ENCODE data around the gene PHLDB2. TPM values are rescaled to one million over a fixed set of nuclear protein-coding genes. Genes with fewer than 3 reads are reported as not detected.

Gene PHLDB2
- total RNA-seq, 1 experiment from 2014 or later, result 13.2 TPM

DNA sequence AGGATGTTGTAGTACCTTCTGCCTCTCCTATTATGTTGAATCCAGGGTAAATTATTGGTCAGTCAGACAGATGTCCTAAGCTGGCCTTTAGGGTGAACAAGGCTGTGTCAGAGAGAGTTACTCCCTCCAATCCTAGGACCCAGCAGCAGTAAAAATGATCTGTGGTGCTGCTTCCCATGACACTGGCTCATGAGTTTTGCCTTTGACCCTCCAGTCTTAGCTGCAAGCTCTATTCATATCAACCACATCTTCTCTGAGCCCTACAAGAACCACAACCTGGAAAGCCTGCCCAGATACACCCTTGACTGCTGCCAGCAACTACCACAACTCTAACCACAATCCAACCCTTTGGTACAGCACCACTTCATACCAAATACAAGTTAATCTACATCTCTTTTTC, 27.2 kb upstream of the PHLDB2 start:
- Histone ChIP-seq H3K14ac (ENCODE audit: insufficient read depth, low read length) (no peak overlapping the region), H3K27me3 (ENCODE audit: insufficient read depth, low read length) (peaks cover 9% of the 10 kb centered on the region; the same call in 1 of the 2 replicates), H3T11ph (ENCODE audit: low read length) (no peak overlapping the region), H2BK120ac (ENCODE audit: low read depth, low read length, poor library complexity, severe bottlenecking) (no peak overlapping the region), H2AK5ac (ENCODE audit: insufficient read length, low read length) (no peak overlapping the region), H3K79me2 (ENCODE audit: insufficient read depth, low read length) (no peaks in the 10 kb centered on the region), H3K4me1 (ENCODE audit: insufficient read depth, low read length) (no peaks in the 10 kb centered on the region), H2AFZ (ENCODE audit: low read length) (no peak overlapping the region), H2BK15ac (ENCODE audit: low read depth, low read length) (no peak overlapping the region), H3K18ac (ENCODE audit: insufficient read length, low read depth, low read length) (no peak overlapping the region), H4K8ac (replicated peaks; ENCODE audit: insufficient read length, low read depth, low read length) (no peak overlapping the region), H3K9me3 (ENCODE audit: control insufficient read depth, low read depth, low read length) (no peaks in the 10 kb centered on the region), H2BK20ac (ENCODE audit: low read depth, low read length, poor library complexity, severe bottlenecking) (no peak overlapping the region), H2BK5ac (ENCODE audit: insufficient read length, low read length) (no peak overlapping the region), H3K4ac (ENCODE audit: low read depth, low read length) (no peak overlapping the region), H3K9ac (ENCODE audit: extremely low read depth, insufficient read length, low read length) (no peak overlapping the region), H4K91ac (ENCODE audit: insufficient read length, low read depth, low read length) (no peak overlapping the region), H3K23ac (ENCODE audit: insufficient read length, low read depth, low read length) (no peak overlapping the region), H4K5ac (ENCODE audit: insufficient read length, low read depth, low read length) (no peak overlapping the region), H3K27ac (ENCODE audit: insufficient read length, low read depth, low read length) (no peak overlapping the region), H3K79me1 (ENCODE audit: insufficient read depth, low read depth, low read length, poor library complexity, severe bottlenecking) (no peaks in the 10 kb centered on the region), H3K56ac (ENCODE audit: insufficient read length, low read depth, low read length) (no peak overlapping the region), H3K4me2 (ENCODE audit: insufficient read depth, insufficient read length, low read length) (no peak overlapping the region), H3K23me2 (ENCODE audit: insufficient read length, low read depth, low read length, poor library complexity, severe bottlenecking) (no peaks in the 10 kb centered on the region), H4K20me1 (ENCODE audit: control insufficient read depth, insufficient read depth, insufficient read length) (no peaks in the 10 kb centered on the region), H2BK12ac (ENCODE audit: insufficient read length, low read depth, low read length) (no peak overlapping the region)
- Mint-ChIP-seq H3K9me3 (no peaks in the 10 kb centered on the region), H3K36me3 (ENCODE audit: insufficient read depth in 1 of 3, low read depth in 3 of 3) (no peaks in the 10 kb centered on the region), H3K27ac (peak overlapping the region in 1 of 3 experiments; percentile 3; a peak in 1 of 7 replicates), H3K4me1 (no peaks in the 10 kb centered on the region), H3K27me3 (ENCODE audit: low read depth) (peaks cover 25% of the 10 kb centered on the region), H3K4me3 (no peak overlapping the region)
- TF ChIP-seq, protein P1, sequence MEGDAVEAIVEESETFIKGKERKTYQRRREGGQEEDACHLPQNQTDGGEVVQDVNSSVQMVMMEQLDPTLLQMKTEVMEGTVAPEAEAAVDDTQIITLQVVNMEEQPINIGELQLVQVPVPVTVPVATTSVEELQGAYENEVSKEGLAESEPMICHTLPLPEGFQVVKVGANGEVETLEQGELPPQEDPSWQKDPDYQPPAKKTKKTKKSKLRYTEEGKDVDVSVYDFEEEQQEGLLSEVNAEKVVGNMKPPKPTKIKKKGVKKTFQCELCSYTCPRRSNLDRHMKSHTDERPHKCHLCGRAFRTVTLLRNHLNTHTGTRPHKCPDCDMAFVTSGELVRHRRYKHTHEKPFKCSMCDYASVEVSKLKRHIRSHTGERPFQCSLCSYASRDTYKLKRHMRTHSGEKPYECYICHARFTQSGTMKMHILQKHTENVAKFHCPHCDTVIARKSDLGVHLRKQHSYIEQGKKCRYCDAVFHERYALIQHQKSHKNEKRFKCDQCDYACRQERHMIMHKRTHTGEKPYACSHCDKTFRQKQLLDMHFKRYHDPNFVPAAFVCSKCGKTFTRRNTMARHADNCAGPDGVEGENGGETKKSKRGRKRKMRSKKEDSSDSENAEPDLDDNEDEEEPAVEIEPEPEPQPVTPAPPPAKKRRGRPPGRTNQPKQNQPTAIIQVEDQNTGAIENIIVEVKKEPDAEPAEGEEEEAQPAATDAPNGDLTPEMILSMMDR (conservative IDR thresholded peaks at IDR 0.05), result no peak
- no peak for DNase-seq

All from H9 (cell line).